ENCODE results near the gene TNP1.

DNA sequence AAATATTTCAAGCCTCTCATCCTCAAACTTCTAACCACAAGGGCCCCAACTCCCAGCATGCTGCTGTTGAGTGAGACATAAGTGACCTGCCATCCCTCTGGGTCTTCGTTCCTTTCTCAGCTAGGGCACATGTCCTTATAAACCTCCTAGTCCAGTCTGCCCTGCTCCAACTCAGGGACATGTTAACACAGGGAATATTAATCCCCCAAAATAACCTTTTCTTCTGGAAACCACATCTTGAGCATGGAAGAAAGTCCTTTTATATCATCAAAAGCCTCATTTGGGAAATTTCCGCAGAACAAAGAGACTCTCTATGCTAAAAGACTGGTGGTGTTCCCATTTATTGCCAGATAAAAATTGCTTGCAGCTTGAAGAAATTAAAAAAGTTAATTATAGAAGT is 14.4 kb downstream of the TNP1 start:
- TF ChIP-seq EZH2 (IDR thresholded peaks at IDR 0.05; ENCODE audit: borderline replicate concordance, insufficient read depth, low read length, poor library complexity, severe bottlenecking), result no peak
- TF ChIP-seq, protein P1, sequence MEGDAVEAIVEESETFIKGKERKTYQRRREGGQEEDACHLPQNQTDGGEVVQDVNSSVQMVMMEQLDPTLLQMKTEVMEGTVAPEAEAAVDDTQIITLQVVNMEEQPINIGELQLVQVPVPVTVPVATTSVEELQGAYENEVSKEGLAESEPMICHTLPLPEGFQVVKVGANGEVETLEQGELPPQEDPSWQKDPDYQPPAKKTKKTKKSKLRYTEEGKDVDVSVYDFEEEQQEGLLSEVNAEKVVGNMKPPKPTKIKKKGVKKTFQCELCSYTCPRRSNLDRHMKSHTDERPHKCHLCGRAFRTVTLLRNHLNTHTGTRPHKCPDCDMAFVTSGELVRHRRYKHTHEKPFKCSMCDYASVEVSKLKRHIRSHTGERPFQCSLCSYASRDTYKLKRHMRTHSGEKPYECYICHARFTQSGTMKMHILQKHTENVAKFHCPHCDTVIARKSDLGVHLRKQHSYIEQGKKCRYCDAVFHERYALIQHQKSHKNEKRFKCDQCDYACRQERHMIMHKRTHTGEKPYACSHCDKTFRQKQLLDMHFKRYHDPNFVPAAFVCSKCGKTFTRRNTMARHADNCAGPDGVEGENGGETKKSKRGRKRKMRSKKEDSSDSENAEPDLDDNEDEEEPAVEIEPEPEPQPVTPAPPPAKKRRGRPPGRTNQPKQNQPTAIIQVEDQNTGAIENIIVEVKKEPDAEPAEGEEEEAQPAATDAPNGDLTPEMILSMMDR (IDR thresholded peaks at IDR 0.05; ENCODE audit: poor library complexity, severe bottlenecking), result no peak
- TF ChIP-seq RAD21 (conservative IDR thresholded peaks at IDR 0.05), result no peak
- TF ChIP-seq MXI1 (conservative IDR thresholded peaks at IDR 0.05; ENCODE audit: poor library complexity, severe bottlenecking), result no peak
- TF ChIP-seq POLR2AphosphoS5 (IDR thresholded peaks at IDR 0.05), result no peak
- no peak for TF ChIP-seq TAF1 (IDR thresholded peaks at IDR 0.05; ENCODE audit: low read depth)
- no peak for TF ChIP-seq EP300 (conservative IDR thresholded peaks at IDR 0.05; ENCODE audit: poor library complexity, severe bottlenecking)

All from neural cell (in vitro differentiated cells).